Epithelial cell of esophagus (primary cell): ENCODE data around the gene TMCO4.

Experiments
- DNase-seq: peaks from one replicate; pipeline ENCODE4 v3.0.0; 2010; ENCODE audit warnings: low read depth
- H3K4me3 ChIP-seq: 2 replicates; pipeline ENCODE4 v1.5.1; 2011; ENCODE audit warnings: mild to moderate bottlenecking, low read length, control low read depth
- CTCF ChIP-seq: IDR thresholded peaks from 2 replicates; pipeline ENCODE4 v1.5.1; 2011; ENCODE audit warnings: low read depth, mild to moderate bottlenecking, low read length, control low read depth, inconsistent platforms; ENCODE audit not compliant: insufficient read depth; ENCODE audit errors: missing control alignments

The TMCO4 gene

GRCh38 chr1:19723874-19724273 lies 75.8 kb downstream of the TMCO4 start:
- no peak overlapping the region for H3K4me3 ChIP-seq
- no peak for TF ChIP-seq CTCF

GRCh38 chr1:19720973-19721372 lies 78.7 kb downstream of the TMCO4 start:
- DNase-seq, result no peak
- TF ChIP-seq CTCF, result no peak
- H3K4me3 ChIP-seq, result no peak overlapping the region

More at GRCh38 chr1:19723874-19724273, 75.8 kb downstream of the TMCO4 start:
- DNase-seq, result no peak

GRCh38 chr1:19720174-19720573 lies 79.5 kb downstream of the TMCO4 start:
- no peak overlapping the region for H3K4me3 ChIP-seq
- DNase-seq, result no peak
- TF ChIP-seq CTCF, result no peak

- no peak for DNase-seq
- no peak overlapping the region for H3K4me3 ChIP-seq
- no peak for TF ChIP-seq CTCF
These were observed 82.2 kb downstream of the TMCO4 start for GRCh38 chr1:19717467-19717866.

- DNase-seq, result peak; percentile 95
- H3K4me3 ChIP-seq, result no peak overlapping the region
- TF ChIP-seq CTCF, result peak; percentile 91
These were observed 84.1 kb downstream of the TMCO4 start for GRCh38 chr1:19715334-19716203.

- DNase-seq, result no peak
- no peak for TF ChIP-seq CTCF
These were observed 86.8 kb downstream of the TMCO4 start for GRCh38 chr1:19712928-19713327.

More at GRCh38 chr1:19712928-19713327, 86.8 kb downstream of the TMCO4 start:
- H3K4me3 ChIP-seq, result no peak overlapping the region
